HG03097 (cell line): ENCODE measurements around the gene TRIM49B.
"Not testable (repeated sequence)": the region's sequence is repeated elsewhere in the genome, so short reads cannot be mapped to it uniquely, and the experiment has no call there.

ENCODE experiments used
- ATAC-seq: cut with Tn5 transposase; IDR thresholded peaks from one replicate; pipeline ENCODE4 v1.9.1; 2021; ENCODE audit not compliant: unreplicated experiment, low FRiP score

The TRIM49B gene

GRCh38 chr11:49028523-49028922, at the start of gene TRIM49B:
Gene TRIM49B (plus strand): TSS chr11:49028823. CDS start chr11:49031600, 2,777 bp downstream.
- not testable (repeated sequence) for ATAC-seq

- not testable (repeated sequence) for ATAC-seq
Measured at GRCh38 chr11:48983785-48984184, 44.8 kb upstream of the TRIM49B start, which contains the start of gene TRIM51G. Gene TRIM51G (minus strand): TSS chr11:48983885. CDS start chr11:48981695, 2,190 bp downstream.

GRCh38 chr11:49048229-49048628, 19.6 kb downstream of the TRIM49B start:
- not testable (repeated sequence) for ATAC-seq

- not testable (repeated sequence) for ATAC-seq
Measured at GRCh38 chr11:49049821-49050220, 21.2 kb downstream of the TRIM49B start.

- not testable (repeated sequence) for ATAC-seq
Measured at GRCh38 chr11:49059012-49059411, 30.4 kb downstream of the TRIM49B start, which contains the start of gene TRIM64C. Gene TRIM64C (minus strand): TSS chr11:49059112. CDS start chr11:49059112, 0 bp downstream.

- not testable (repeated sequence) for ATAC-seq
Measured at GRCh38 chr11:49069897-49070296, 41.3 kb downstream of the TRIM49B start.
